Measurements from ENCODE around the gene RFPL3.
"Not testable (repeated sequence)": the region's sequence is repeated elsewhere in the genome, so short reads cannot be mapped to it uniquely, and the experiment has no call there.

The RFPL3 gene

GRCh38 chr22:32357567-32357966 lies at the start of gene RFPL3:
RFPL3 (plus strand) TSS chr22:32357867; CDS start chr22:32358072, 205 bp downstream.
- ATAC-seq = not testable (repeated sequence)

- TF ChIP-seq ZNF565 (CRISPR knock-in tag; conservative IDR thresholded peaks at IDR 0.05; ENCODE audit: low read depth) = no peak
- TF ChIP-seq CSDC2 (CRISPR knock-in tag; IDR thresholded peaks at IDR 0.05) = no peak
- no peak for TF ChIP-seq OSR1 (CRISPR knock-in tag; IDR thresholded peaks at IDR 0.05)
- no peak for TF ChIP-seq ARNTL (CRISPR knock-in tag; IDR thresholded peaks at IDR 0.05; ENCODE audit: borderline replicate concordance, low read depth)
- TF ChIP-seq ZFP3 (CRISPR knock-in tag; IDR thresholded peaks at IDR 0.05) = no peak
- no peak for TF ChIP-seq ISL1 (CRISPR knock-in tag; IDR thresholded peaks at IDR 0.05)
- no peak for TF ChIP-seq GLIS3 (CRISPR knock-in tag; IDR thresholded peaks at IDR 0.05)
- TF ChIP-seq ZC3H10 (CRISPR knock-in tag; IDR thresholded peaks at IDR 0.05) = no peak
- no peak for TF ChIP-seq ZNF70 (CRISPR knock-in tag; IDR thresholded peaks at IDR 0.05)
- TF ChIP-seq RARB (CRISPR knock-in tag; IDR thresholded peaks at IDR 0.05) = no peak
- TF ChIP-seq ESRRG (CRISPR knock-in tag; IDR thresholded peaks at IDR 0.05) = no peak
- no peak for TF ChIP-seq TOX (CRISPR knock-in tag; IDR thresholded peaks at IDR 0.05; ENCODE audit: borderline replicate concordance)
- no peak for TF ChIP-seq TCF4 (CRISPR knock-in tag; IDR thresholded peaks at IDR 0.05; ENCODE audit: borderline replicate concordance)
- TF ChIP-seq CSRNP3 (CRISPR knock-in tag; IDR thresholded peaks at IDR 0.05) = no peak
- no peak for TF ChIP-seq CREB5 (CRISPR knock-in tag; IDR thresholded peaks at IDR 0.05; ENCODE audit: low read depth)
- no peak for TF ChIP-seq POU6F1 (CRISPR knock-in tag; IDR thresholded peaks at IDR 0.05; ENCODE audit: borderline replicate concordance, low read depth)
- no peak for TF ChIP-seq ZNF8 (CRISPR knock-in tag; IDR thresholded peaks at IDR 0.05)
- TF ChIP-seq ZFP30 (CRISPR knock-in tag; IDR thresholded peaks at IDR 0.05) = no peak
- no peak for TF ChIP-seq PATZ1 (CRISPR knock-in tag; IDR thresholded peaks at IDR 0.05; ENCODE audit: borderline replicate concordance)
- ATAC-seq = no peak
Observed at GRCh38 chr22:32308191-32308590, 49.5 kb upstream of the RFPL3 start.

- TF ChIP-seq POU6F1 (CRISPR knock-in tag; IDR thresholded peaks at IDR 0.05; ENCODE audit: borderline replicate concordance, low read depth) = no peak
- TF ChIP-seq GLIS3 (CRISPR knock-in tag; IDR thresholded peaks at IDR 0.05) = no peak
- TF ChIP-seq TCF4 (CRISPR knock-in tag; IDR thresholded peaks at IDR 0.05; ENCODE audit: borderline replicate concordance) = no peak
- no peak for TF ChIP-seq ZNF8 (CRISPR knock-in tag; IDR thresholded peaks at IDR 0.05)
- TF ChIP-seq PATZ1 (CRISPR knock-in tag; IDR thresholded peaks at IDR 0.05; ENCODE audit: borderline replicate concordance) = no peak
- TF ChIP-seq RARB (CRISPR knock-in tag; IDR thresholded peaks at IDR 0.05) = no peak
- TF ChIP-seq ESRRG (CRISPR knock-in tag; IDR thresholded peaks at IDR 0.05) = no peak
- TF ChIP-seq BACH2 (CRISPR knock-in tag; IDR thresholded peaks at IDR 0.05; ENCODE audit: borderline replicate concordance) = no peak
- no peak for TF ChIP-seq CSDC2 (CRISPR knock-in tag; IDR thresholded peaks at IDR 0.05)
- no peak for TF ChIP-seq ISL1 (CRISPR knock-in tag; IDR thresholded peaks at IDR 0.05)
- no peak for TF ChIP-seq PPARA (CRISPR knock-in tag; IDR thresholded peaks at IDR 0.05; ENCODE audit: borderline replicate concordance)
- no peak for ATAC-seq
Observed at GRCh38 chr22:32308934-32309333, 48.7 kb upstream of the RFPL3 start.

Data from SK-N-SH treated with all-trans-retinoic acid at 6 μM for 48 hours (cell line).